RPMI7951 (cell line): ENCODE results near the gene KLHL33. TPM values are rescaled to one million over a fixed set of nuclear protein-coding genes. Genes with fewer than 3 reads are reported as not detected.
A peak's percentile ranks its signal among the peaks of the same experiment; 100 is the strongest.

Experiments
- DNase-seq: peaks from one replicate; pipeline ENCODE4 v3.0.0-alpha.2; 2012; ENCODE audit warnings: low read depth
- total RNA-seq: library from RNA; depleted of rRNA; stranded (reverse); fragments of >200 nt; shearing (Covaris generic); gene quantifications from 2 replicates; pipeline ENCODE4 v1.2.3, GENCODE V29; 2014; rRNA removed

Gene KLHL33, protein sequence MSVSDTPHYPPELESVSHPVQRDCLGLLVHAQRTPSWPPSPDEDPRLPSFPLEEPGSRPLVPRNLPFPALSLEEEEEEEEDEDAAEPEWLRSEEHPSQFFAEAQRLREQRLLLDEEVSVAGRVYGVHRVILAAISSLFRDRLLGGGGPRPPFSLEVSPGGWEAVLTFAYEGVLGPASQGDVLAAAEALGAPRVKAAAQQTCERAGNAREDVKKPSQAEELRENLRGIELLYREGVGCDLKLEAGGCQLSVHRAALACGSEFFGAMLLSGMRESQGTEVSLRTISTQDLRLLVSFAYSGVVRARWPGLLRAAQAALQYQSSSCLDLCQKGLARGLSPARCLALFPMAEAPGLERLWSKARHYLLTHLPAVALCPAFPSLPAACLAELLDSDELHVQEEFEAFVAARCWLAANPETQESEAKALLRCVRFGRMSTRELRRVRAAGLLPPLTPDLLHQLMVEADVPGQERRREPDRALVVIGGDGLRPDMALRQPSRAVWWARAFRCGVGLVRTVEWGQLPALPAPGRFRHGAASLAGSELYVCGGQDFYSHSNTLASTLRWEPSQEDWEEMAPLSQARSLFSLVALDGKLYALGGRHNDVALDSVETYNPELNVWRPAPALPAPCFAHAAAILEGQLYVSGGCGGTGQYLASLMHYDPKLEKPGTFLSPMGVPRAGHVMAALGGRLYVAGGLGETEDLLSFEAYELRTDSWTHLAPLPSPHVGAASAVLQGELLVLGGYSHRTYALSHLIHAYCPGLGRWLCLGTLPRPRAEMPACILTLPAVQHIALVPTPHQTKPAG
- not detected in 2 replicates for total RNA-seq

DNA sequence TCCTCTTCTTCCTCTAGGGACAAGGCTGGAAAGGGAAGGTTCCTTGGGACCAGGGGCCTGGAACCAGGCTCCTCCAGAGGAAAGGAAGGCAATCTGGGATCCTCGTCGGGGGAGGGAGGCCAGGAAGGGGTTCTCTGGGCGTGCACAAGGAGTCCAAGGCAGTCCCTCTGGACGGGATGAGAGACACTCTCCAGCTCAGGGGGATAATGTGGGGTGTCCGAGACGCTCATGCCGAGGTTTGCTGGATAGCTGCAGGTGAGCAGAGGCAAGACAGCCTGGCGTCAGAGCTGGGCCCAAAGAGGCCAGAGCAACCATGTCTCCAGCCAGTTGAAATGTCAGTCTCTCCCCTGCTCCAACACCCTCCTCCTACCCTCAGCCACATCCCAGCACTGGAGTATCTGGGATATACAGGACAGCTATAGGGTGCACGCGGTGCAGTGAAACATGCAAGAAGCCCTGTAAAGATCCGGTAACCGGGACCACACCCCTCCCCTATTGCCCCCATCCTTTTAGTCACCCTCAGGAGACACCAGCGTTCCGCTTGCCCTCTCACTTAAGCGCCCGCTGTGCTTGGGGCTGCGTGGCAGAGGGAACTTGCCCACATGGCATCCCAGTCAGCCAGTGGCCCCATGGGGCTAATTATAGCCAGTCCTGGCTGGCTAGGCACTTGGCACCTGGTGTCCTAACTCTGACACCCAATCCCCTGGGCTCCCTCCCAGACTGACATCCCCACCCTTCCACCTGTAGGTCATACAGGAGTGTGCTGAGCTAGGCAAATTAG lies at the start of gene KLHL33:
Gene KLHL33, minus strand, starts transcription at position 585 of the 781 bp plus-strand sequence. Its CDS starts 355 bp downstream, at position 230.
- no peak for DNase-seq

DNA sequence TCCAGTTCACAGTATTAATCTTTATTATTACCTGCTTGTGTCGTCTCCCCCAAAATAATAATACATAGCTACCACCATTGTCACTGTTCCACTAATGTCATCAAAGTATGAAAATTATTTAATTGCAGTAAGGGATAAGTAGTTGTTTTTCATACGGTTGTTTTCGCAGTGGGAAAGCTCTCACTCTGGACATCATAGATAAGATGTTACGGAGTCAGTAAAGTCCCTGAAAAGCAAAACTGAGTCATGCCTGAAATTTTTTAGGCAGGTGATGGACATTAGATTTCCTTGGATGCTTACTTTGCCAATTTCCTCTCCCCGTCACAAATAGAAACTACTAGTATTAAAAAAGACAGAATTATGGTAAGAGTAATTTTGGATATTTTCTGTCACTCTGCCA lies 46.4 kb upstream of the KLHL33 start:
- no peak for DNase-seq

DNA sequence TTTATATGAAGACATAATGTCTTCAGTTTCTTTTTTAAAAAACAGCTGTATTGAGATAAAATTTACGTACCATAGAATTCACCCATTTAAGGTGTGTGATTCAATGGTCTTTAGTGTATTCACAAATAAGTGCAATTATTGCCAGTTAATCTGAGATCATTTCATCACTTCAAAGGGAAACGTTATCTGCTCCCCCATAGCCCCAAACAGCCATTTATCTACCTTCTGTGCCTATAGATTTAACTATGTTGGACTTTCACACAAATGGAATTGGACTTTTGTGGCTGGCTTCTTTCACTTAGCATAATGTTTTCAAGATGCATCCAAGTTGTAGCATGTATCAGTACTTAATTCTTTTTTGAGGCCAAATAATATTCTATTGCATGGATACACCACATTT lies 42.9 kb upstream of the KLHL33 start:
- DNase-seq: no peak

DNA sequence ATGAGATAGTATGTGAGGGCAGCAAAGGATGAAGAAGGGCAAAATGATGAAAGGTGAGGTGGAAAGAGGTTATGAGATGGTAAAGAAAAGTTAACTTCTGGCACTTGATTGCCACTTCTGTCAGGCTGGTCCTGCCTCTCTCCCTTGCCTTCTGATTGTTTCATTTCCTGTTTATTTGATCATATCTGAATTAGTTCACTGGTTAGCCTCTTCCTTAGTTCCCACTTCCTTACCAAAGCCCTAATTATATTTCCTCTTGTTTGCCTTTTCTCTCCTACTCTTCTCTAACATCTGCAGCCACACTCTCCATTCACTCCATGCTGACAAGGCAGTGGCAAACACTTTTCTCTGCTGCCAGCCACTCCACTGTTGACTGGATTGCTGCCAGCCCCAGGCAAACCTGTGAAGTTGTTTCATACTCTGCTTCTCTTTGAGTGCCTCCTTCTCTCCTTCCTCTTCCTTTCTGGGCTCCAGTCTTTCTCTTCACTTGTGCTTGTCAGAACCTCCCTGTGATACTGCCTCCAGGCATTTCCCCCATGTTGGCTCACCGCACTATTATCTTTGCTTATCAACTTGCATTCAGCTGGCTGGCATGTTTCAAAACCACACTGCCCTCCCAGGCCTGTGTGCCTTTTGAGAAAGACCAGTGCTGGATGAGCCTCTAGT lies 41.4 kb upstream of the KLHL33 start:
- peak; percentile 91 for DNase-seq

DNA sequence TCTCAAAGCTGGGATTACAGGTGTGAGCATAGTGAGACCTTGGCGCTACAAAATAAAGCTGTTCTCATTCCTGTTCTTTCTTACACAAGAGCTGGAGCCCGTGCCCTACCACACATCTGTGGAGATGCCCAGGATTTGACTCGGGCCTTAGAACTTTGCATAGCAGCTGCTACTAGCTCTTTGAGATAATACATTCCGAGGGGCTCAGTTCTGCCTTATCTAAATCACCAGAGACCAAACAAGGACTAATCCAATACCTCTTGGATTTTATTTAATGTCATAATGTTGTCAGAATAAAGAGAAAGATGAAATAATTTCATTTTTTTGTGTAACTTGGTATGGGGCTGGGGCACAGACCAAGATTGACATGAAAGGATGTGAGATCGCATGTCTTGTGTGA lies 40.8 kb upstream of the KLHL33 start:
- no peak for DNase-seq

DNA sequence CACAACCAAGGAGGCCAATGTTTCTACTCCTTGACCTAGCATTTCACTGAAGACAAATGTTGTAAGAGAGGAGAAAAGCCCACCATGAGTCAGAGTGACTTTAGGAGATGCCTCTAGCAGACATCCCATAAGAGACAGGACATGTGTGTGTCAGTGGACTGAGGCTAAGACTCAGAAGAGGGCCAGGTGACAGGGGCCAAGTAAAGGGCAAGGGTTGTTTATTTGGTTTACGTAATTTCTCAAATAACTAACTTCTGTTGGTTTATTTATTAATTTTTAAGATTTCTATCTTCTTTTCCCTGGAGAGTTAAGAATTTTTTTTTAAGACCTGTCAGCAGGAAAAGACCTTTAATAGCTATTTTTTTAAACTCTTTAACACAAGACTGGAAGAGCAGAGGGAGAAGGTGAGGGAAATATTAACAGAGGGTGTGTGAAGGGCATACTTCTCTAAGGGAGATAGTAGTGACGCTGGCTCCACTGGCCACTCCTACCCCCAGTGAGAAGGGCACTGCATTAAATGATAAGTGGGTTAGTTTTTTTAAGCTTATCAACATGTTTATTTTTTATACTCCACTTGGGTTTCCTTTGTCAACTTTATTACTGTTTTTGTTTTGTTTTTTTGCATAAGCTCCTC lies 36.7 kb upstream of the KLHL33 start:
- DNase-seq: no peak

DNA sequence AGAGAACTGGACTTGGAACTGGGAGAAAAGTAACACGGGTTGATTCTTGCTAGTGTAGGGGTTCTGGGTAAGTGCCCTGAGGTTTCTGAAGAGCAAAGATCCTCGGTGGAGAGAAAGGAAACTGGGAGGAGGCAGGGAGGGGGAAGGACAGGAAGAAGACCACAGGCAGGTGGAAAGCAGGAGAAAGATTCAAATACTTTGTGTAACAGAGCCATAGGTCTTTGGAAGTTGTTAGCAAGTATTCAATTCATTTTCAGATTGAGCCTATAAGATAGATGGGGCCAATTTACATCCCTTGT lies 34.6 kb upstream of the KLHL33 start:
- DNase-seq: peak; percentile 4

DNA sequence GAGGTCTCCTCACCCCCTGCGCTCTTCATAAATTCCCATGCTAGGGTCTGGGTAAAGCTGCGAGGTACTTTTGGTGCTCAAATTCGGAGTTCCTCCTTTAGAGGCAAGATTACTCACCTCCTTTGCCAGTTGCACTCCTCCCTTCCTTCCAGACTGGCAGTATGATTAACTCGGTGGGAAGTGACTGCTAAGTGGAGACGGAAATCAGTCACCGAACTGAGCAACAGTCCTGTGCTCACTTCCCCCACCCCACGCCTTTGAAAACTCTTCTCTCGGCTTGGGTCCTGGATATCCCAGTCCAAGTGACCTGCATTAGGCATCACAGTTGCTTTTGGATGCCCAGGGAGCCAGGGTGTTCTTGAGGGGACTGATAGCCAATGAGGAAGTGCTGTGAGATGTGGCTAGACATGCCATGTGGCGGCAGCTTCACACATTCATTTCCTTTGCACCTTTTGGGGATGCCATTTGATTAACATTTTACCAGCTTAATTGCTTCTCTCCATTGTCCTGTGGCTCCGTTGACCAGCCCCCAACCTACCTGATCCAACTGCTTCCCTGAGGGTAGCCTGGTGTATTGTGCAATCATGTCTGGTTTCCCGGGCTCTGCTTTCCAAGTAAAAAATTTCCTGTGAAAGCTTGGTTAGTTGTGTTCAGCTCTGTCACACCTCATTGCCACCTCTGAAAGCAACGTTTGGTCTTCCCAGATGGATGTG lies 34.1 kb upstream of the KLHL33 start:
- peak; percentile 64 for DNase-seq

DNA sequence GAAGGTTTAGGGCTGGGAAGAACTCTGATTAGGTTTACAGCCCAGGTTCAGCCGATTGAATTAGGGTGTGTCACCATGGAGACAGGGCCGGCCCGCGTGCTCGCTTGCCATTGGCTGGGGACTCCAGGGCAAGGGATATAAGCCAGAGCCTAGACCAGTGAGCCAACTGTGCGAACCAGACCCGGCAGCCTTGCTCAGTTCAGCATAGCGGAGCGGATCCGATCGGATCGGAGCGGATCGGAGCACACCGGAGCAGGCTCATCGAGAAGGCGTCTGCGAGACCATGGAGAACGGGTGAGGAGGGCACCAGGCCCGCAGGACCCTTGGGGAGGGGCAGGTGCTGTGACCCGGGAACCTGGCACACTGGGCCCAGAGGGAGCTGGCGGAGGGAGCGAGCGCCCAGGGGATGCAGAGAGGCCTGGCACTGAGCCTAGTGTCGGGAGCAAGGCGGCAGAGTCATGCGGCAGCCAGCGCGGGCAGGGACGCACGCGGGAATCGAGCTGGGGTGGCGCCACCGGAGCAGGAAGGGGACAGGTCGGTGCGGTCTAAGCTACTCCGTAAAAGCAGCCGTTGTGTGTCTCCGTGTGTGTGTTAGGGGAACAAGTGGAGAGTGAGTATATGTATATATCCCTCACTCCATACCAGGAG lies 33.4 kb upstream of the KLHL33 start, which contains the start of gene PNP:
Gene PNP, plus strand, starts transcription at position 165 of the 648 bp plus-strand sequence. Its CDS starts 119 bp downstream, at position 284.
- peak; percentile 83 for DNase-seq

DNA sequence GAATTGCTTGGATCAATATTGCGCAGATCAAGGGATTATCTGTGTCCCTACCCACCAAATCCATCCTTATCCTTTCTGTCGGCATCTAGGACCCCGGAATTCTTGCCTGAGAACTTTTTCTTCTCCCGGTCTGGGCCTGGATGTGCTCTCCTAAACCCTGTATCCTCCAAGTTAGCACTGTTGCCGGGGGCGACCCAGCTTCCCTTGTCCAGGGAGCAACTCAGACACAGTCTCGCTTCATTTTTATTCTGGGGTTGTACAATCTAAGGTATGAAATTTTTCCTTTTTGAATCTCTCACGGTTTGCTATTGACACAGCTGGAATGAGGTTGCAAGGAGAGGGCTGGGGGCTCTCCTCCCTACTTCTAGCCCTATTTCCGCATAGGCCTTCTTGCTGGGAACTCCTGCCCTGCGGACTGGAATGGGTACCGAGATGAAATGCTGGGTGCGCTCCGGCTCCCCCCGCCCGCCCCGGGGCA lies 32.8 kb upstream of the KLHL33 start:
- no peak for DNase-seq

DNA sequence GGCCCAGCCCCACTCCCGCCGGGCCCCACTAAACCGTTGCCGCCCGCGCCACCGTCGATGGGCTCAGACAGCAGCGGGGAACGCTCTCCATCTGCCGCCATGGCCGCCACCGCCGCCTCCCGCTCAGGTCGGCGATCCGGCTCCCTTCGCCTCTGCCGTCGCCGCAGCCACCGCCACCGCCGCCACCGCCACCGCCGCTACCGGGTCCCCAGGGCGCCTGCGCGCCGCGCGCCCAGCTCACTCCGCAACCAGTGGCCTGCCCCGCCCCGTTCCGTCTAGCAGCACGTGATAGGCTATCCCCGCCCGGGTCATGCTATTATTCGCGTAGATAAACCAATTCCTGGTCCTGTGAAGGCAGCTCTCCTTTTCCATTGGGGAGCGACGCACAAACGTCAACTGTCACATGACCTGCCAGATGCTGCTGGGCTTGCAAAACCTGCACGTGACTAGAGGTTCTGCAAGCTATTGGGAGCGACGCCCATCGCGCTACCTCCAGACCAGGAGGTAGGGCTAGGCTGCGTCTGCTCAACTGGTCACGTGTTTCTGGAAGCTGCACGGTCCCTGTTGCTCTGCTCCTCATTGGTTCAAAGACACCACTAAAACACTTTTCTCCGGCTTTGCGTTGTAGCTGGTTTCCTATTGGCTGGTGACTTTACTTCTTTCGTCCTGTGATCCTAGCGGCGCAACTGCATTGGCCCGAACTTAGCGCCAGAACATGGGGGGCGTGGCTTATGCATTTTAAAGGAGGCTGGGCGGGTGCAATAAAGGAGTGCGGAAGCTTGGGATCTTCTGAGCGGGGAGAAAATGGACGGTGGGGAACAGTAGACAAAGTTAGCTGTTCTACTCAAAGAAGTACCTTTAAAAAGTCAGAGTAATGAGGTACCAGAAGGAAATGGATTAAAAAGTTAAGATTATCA lies 25.5 kb upstream of the KLHL33 start, which contains the start of gene PIP4P1:
Gene PIP4P1, minus strand, starts transcription at position 210 of the 917 bp plus-strand sequence. Its CDS starts 109 bp downstream, at position 101.
- peak; percentile 100 for DNase-seq

DNA sequence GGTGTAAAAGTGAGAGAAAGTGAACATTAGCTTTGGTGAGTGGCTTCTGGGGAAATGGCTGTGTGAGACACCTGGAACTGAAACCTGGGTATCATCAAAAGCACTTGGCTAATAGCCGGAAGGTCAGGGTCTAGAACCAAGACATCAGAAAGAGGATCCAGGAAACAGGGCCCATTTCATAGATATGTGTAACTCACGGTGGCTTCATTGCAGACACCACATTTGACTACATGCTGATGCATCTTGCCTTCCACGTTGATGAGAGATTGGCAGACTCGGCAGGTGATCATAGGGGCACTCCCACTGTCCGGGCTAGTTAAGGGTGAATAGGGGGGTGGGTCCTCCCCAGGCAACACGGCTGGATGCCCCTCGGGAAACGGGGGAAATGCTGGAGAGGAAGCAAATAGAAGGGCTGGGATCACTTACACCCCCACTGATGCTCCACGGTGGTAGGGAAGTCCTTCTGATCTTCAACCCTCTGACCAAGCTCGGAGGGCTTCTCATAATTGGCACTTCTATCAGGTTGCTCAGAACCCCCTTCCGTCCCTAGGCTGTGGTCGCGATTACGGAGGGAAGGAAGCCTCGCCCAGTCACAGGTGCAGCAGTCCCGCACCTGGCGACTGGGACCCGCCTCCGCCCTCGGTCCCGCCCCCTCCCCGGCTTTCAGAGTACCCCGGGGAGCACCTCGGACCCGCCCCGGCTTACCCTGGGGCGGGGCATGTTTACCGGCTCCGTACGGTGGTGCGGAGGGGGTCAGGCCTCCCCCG lies 24.7 kb upstream of the KLHL33 start:
- no peak for DNase-seq

DNA sequence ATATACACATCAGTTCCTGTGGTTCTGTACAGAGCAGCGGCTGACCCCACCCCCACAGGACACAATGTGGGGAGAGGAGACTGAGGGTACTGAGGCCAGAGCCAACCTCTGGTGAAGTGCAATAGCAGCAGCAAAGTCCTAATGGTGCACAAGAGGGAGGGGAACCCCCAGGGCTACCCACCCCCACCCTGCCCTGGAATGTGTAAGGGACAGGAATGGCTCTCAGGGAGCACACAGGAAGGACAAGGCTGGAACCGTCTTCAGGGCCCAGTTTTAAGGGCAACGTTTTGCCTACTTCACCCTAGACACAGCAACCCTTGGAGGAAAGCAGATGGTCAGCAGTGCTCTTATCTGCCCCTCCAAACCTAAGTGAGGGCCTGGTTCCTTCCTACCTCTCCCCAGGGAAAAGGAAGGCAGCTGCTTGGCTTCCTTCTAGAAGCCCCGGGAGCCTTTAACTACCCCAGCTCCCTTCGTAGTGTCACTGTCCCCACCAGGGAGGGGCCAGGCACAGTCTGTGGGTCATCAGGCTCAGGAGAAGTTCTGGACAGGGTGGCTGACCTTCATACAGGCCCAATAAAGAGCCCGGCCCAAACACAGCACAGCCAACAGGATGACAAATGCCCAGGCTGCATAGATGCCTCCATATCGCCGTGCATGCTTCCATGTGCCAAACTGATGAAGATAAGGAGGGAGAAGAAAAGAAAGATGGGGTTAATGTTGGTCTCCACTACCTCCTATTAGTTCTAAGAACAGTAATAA lies 22.2 kb upstream of the KLHL33 start:
- DNase-seq: no peak

DNA sequence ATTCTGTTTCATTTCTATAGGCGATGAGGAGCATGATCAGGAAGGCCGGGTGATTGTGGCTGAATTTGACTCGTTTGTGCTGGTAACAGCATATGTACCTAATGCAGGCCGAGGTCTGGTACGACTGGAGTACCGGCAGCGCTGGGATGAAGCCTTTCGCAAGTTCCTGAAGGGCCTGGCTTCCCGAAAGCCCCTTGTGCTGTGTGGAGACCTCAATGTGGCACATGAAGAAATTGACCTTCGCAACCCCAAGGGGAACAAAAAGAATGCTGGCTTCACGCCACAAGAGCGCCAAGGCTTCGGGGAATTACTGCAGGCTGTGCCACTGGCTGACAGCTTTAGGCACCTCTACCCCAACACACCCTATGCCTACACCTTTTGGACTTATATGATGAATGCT lies 21.0 kb upstream of the KLHL33 start:
- no peak for DNase-seq

DNA sequence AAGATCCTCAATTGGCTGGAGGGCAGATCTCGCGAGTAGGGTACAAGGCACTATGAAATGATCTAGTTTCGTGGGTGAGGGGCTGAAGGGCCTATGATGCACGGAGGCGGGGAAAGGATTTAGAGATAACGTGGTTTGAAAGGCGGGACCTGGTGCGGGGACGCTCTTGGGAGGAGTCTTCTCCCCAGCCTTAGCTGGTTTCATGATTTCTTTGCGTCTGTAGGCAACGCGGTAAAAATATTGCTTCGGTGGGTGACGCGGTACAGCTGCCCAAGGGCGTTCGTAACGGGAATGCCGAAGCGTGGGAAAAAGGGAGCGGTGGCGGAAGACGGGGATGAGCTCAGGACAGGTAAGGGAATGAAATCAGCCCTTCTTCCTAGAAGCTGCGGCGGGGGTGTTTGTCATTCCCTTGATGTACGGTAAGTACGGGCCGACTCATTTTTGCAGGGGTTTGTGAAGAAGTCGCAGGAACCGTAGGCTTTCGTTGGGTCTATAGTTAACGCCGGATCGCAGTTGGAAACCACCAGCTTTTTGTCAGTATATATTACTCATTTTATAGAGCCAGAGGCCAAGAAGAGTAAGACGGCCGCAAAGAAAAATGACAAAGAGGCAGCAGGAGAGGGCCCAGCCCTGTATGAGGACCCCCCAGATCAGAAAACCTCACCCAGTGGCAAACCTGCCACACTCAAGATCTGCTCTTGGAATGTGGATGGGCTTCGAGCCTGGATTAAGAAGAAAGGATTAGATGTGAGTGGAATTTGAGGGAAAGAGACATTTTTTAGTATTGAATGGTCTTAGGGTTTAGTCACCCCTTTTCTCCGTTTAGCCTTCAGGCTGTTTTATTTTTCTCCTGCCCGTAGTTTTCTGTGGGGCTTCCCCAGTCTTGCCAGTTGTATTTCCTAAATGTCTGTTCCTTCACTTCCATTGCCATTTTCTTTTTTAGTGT lies 19.7 kb upstream of the KLHL33 start:
- peak; percentile 80 for DNase-seq
